DOHH2 (cell line): Measurements from ENCODE around the gene TEKT3.

ENCODE experiments used
- H3F3A ChIP-seq: fragments of 200-600 bp; sonication (generic), shearing (Covaris generic); 2 replicates; pipeline ENCODE4 v1.6.0; 2016; ENCODE audit warnings: antibody characterized with exemption, mild to moderate bottlenecking; ENCODE audit not compliant: control insufficient read depth, insufficient read depth
- H3K27ac ChIP-seq: fragments of 200-600 bp; sonication (generic); 2 replicates; pipeline ENCODE4 v1.5.1; 2014; ENCODE audit warnings: low read depth, mild to moderate bottlenecking, low read length, moderate library complexity
- H3K27me3 ChIP-seq: fragments of 200-600 bp; sonication (generic); 2 replicates; pipeline ENCODE4 v1.6.1; 2014; ENCODE audit warnings: mild to moderate bottlenecking, low read length, mixed read lengths; ENCODE audit not compliant: control insufficient read depth
- H3K36me3 ChIP-seq: fragments of 200-600 bp; sonication (generic); 2 replicates; pipeline ENCODE4 v1.6.1; 2014; ENCODE audit warnings: mild to moderate bottlenecking, low read length, moderate library complexity, mixed read lengths; ENCODE audit not compliant: control insufficient read depth
- H3K4me1 ChIP-seq: fragments of 200-600 bp; sonication (generic); 2 replicates; pipeline ENCODE4 v1.6.1; 2014; ENCODE audit warnings: mild to moderate bottlenecking, low read length, mixed read lengths; ENCODE audit not compliant: control insufficient read depth
- H3K4me2 ChIP-seq: fragments of 200-600 bp; sonication (generic); 2 replicates; pipeline ENCODE4 v1.6.0; 2014; ENCODE audit warnings: mild to moderate bottlenecking, low read length, moderate library complexity
- H3K4me3 ChIP-seq: fragments of 200-600 bp; sonication (generic); 2 replicates; pipeline ENCODE4 v1.5.1; 2014; ENCODE audit warnings: mild to moderate bottlenecking, low read length, mixed read lengths
- H3K79me2 ChIP-seq: fragments of 200-600 bp; sonication (generic); 2 replicates; pipeline ENCODE4 v1.6.1; 2014; ENCODE audit warnings: mild to moderate bottlenecking, low read length, mixed read lengths; ENCODE audit not compliant: control insufficient read depth
- H3K9me2 ChIP-seq: fragments of 200-600 bp; sonication (generic); replicated peaks from 2 replicates; pipeline ENCODE4 v1.6.1; 2014; ENCODE audit warnings: mild to moderate bottlenecking, low read length, mixed read lengths; ENCODE audit not compliant: control insufficient read depth
- H3K9me3 ChIP-seq: fragments of 200-600 bp; sonication (generic); 2 replicates; pipeline ENCODE4 v1.6.1; 2014; ENCODE audit warnings: antibody characterized with exemption, low read length, mixed read lengths; ENCODE audit not compliant: control insufficient read depth, insufficient read depth
- H4K20me1 ChIP-seq: fragments of 200-600 bp; sonication (generic); 2 replicates; pipeline ENCODE4 v1.6.0; 2014; ENCODE audit warnings: low read depth, mild to moderate bottlenecking, antibody characterized with exemption, low read length, moderate library complexity; ENCODE audit not compliant: control insufficient read depth, insufficient read depth
- EZH2phosphoT487 ChIP-seq: fragments of 200-600 bp; sonication (generic); IDR thresholded peaks from 2 replicates; pipeline ENCODE4 v1.6.1; 2017; ENCODE audit warnings: borderline replicate concordance, mild to moderate bottlenecking, antibody characterized with exemption, low read length, moderate library complexity, mixed read lengths
- TF ChIP-seq, protein P1 (sequence below): fragments of 200-600 bp; sonication (generic); IDR thresholded peaks from one replicate; pipeline ENCODE4 v1.5.1; 2014; ENCODE audit warnings: antibody characterized with exemption, mild to moderate bottlenecking, low read depth, low read length; ENCODE audit not compliant: poor library complexity, severe bottlenecking

The TEKT3 gene

DNA sequence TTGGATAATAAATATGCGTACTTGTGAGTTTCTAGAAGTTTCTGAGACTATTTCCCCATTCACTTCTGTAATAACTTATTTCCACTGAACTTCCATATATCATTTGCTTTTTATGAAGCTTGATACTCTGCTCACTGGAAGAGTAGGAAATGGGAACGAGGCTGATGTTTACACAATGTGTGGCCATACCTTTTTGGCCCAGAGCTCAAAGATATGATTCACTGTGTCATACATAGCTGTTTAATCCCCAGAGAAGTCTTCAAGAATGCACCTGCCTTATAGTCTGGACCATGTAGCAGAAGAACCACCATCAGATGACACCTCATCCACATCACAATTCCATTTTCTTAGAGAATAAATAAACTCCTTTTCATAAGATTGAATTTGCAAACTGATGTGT is 40.3 kb upstream of the TEKT3 start:
- H4K20me1 ChIP-seq = no peaks in the 10 kb centered on the region
- no peaks in the 10 kb centered on the region for H3K9me3 ChIP-seq
- no peaks in the 10 kb centered on the region for H3K79me2 ChIP-seq
- no peak overlapping the region for H3K4me3 ChIP-seq
- no peak overlapping the region for H3K4me2 ChIP-seq
- no peaks in the 10 kb centered on the region for H3K36me3 ChIP-seq
- no peaks in the 10 kb centered on the region for H3K9me2 ChIP-seq
- no peaks in the 10 kb centered on the region for H3K4me1 ChIP-seq
- TF ChIP-seq EZH2phosphoT487 = no peak
- TF ChIP-seq, protein P1, sequence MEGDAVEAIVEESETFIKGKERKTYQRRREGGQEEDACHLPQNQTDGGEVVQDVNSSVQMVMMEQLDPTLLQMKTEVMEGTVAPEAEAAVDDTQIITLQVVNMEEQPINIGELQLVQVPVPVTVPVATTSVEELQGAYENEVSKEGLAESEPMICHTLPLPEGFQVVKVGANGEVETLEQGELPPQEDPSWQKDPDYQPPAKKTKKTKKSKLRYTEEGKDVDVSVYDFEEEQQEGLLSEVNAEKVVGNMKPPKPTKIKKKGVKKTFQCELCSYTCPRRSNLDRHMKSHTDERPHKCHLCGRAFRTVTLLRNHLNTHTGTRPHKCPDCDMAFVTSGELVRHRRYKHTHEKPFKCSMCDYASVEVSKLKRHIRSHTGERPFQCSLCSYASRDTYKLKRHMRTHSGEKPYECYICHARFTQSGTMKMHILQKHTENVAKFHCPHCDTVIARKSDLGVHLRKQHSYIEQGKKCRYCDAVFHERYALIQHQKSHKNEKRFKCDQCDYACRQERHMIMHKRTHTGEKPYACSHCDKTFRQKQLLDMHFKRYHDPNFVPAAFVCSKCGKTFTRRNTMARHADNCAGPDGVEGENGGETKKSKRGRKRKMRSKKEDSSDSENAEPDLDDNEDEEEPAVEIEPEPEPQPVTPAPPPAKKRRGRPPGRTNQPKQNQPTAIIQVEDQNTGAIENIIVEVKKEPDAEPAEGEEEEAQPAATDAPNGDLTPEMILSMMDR = no peak
- no peaks in the 10 kb centered on the region for H3F3A ChIP-seq
- no peaks in the 10 kb centered on the region for H3K27me3 ChIP-seq
- no peak overlapping the region for H3K27ac ChIP-seq

GRCh38 chr17:15380446-15380845 is 39.0 kb upstream of the TEKT3 start:
- no peaks in the 10 kb centered on the region for H3K9me3 ChIP-seq
- no peaks in the 10 kb centered on the region for H3K79me2 ChIP-seq
- H3K27ac ChIP-seq = no peak overlapping the region
- no peaks in the 10 kb centered on the region for H3F3A ChIP-seq
- no peak overlapping the region for H3K4me2 ChIP-seq
- no peaks in the 10 kb centered on the region for H3K4me1 ChIP-seq
- no peaks in the 10 kb centered on the region for H4K20me1 ChIP-seq
- no peaks in the 10 kb centered on the region for H3K27me3 ChIP-seq
- no peak overlapping the region for H3K4me3 ChIP-seq
- no peaks in the 10 kb centered on the region for H3K36me3 ChIP-seq
- TF ChIP-seq, protein P1 = no peak
- no peaks in the 10 kb centered on the region for H3K9me2 ChIP-seq

GRCh38 chr17:15379659-15380058 is 38.3 kb upstream of the TEKT3 start:
- Histone ChIP-seq H3K27me3 (no peaks in the 10 kb centered on the region), H3K79me2 (no peaks in the 10 kb centered on the region), H3K36me3 (no peaks in the 10 kb centered on the region), H3F3A (no peaks in the 10 kb centered on the region), H3K9me3 (no peaks in the 10 kb centered on the region), H4K20me1 (no peaks in the 10 kb centered on the region), H3K27ac (no peak overlapping the region), H3K4me1 (no peaks in the 10 kb centered on the region), H3K4me2 (no peak overlapping the region), H3K4me3 (no peak overlapping the region), H3K9me2 (no peaks in the 10 kb centered on the region)
- TF ChIP-seq EZH2phosphoT487 = no peak
- TF ChIP-seq, protein P1 = no peak

DNA sequence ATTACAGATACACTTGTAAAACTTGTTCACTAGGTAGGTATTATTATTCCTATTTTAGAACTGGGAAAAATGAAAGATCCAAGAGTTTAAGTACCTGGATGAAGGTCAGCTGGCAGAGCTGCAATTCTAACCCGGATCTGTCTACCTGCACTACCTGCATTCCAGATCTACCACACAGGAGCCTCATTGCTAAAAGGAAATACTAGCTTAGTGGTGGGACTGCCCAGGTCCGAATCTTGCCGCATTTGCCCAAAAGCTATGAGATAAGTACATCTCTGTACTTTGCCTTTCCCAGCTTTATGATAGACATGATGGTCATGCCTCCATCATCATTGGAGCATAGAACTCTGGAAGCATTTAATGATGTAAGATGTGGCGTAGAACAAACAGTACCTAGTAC is 36.8 kb upstream of the TEKT3 start:
- no peaks in the 10 kb centered on the region for H3F3A ChIP-seq
- TF ChIP-seq, protein P1 = no peak
- TF ChIP-seq EZH2phosphoT487 = no peak
- H4K20me1 ChIP-seq = no peaks in the 10 kb centered on the region
- H3K4me1 ChIP-seq = no peaks in the 10 kb centered on the region
- no peak overlapping the region for H3K27ac ChIP-seq
- no peak overlapping the region for H3K4me2 ChIP-seq
- no peaks in the 10 kb centered on the region for H3K27me3 ChIP-seq
- H3K36me3 ChIP-seq = no peaks in the 10 kb centered on the region
- H3K4me3 ChIP-seq = no peak overlapping the region
- no peaks in the 10 kb centered on the region for H3K79me2 ChIP-seq
- no peaks in the 10 kb centered on the region for H3K9me2 ChIP-seq
- H3K9me3 ChIP-seq = no peaks in the 10 kb centered on the region
